Left lung (tissue), 10 donors: Measurements from ENCODE around the gene UPF3B. TPM values are rescaled to one million over a fixed set of nuclear protein-coding genes. Genes with fewer than 3 reads are reported as not detected.
"Not testable (repeated sequence)": the region's sequence is repeated elsewhere in the genome, so short reads cannot be mapped to it uniquely, and the experiment has no call there.

Source experiments
- ATAC-seq: fragments of 200-7000 bp; cut with Tn5 transposase; one replicate; pipeline ENCODE4 v1.9.1; 2020; ENCODE audit warnings: moderate library complexity
- DNase-seq, 4 donors: peaks; one replicate each; pipeline ENCODE4 v3.0.0-alpha.2; 2013 to 2020
- H3K27ac ChIP-seq, 2 donors: fragments of 200-600 bp; sonication (generic) in 1 of 2; one replicate each; pipeline versions ENCODE4 v1.5.0 to v1.8.0; 2020 to 2021
- H3K27me3 ChIP-seq, 2 donors: fragments of 200-600 bp; sonication (generic) in 1 of 2; one replicate each; pipeline versions ENCODE4 v1.5.0 to v1.8.0; 2020 to 2021
- H3K36me3 ChIP-seq, 2 donors: fragments of 200-600 bp; sonication (generic) in 1 of 2; one replicate each; pipeline versions ENCODE4 v1.5.0 to v1.8.0; 2020 to 2021
- H3K4me1 ChIP-seq, 2 donors: fragments of 200-600 bp; one replicate each; pipeline ENCODE4 v1.8.0; 2021
- H3K4me3 ChIP-seq, 2 donors: fragments of 200-600 bp; sonication (generic) in 1 of 2; one replicate each; pipeline versions ENCODE4 v1.5.0 to v1.8.0; 2020 to 2021; ENCODE audit warnings: mild to moderate bottlenecking in 1 of 2
- H3K9me3 ChIP-seq, 2 donors: fragments of 200-600 bp; sonication (generic) in 1 of 2; one replicate each; pipeline versions ENCODE4 v1.5.0 to v1.8.0; 2020 to 2021
- CTCF ChIP-seq, 2 donors: fragments of 200-600 bp; sonication (generic) in 1 of 2; IDR thresholded peaks; one replicate each; pipeline versions ENCODE4 v1.5.0 to v1.8.0; 2021; ENCODE audit warnings: antibody characterized with exemption in 2 of 2
- intact Hi-C, 2 donors: fragments of 100-400 bp; cut with DNase I; formaldehyde crosslinking; loops; one replicate each; pipeline versions ENCODE4 v1.11.2 to v1.14.2; 2022
- polyA plus RNA-seq, 6 donors: library from polyadenylated mRNA; unstranded; fragments of 120-200 nt; gene quantifications; one replicate each; pipeline ENCODE4 v1.2.1, GENCODE V29; 2013; ENCODE audit not compliant: insufficient read length in 6 of 6
- total RNA-seq, 2 donors: library from RNA; stranded (reverse); fragmentation: NEBNext Ultra II Directional; extraction: Animal tissue kit (Norgen Biotek cat#: 25700); gene quantifications; one replicate each; pipeline ENCODE4 v1.2.1, GENCODE V29; 2021
- donor health status: DM: no; HTN: yes; CAD: no.
- donor health status: DM: no; HTN: no; CAD: no.

The UPF3B gene
- total and polyA plus RNA-seq, 8 donors = 4.5 to 33.8 (median 26.7) TPM

GRCh38 chrX:119833905-119834304, 18.9 kb downstream of the UPF3B start:
- ATAC-seq (no peak), DNase-seq (no peak)
- Histone ChIP-seq H3K36me3 (peaks cover 0 to 82% of the 10 kb centered on the region in 2 donors), H3K9me3 (no peaks in the 10 kb centered on the region), H3K27me3 (no peaks in the 10 kb centered on the region), H3K4me1 (no peaks in the 10 kb centered on the region), H3K27ac (no peak overlapping the region), H3K4me3 (no peak overlapping the region)
- no peak for TF ChIP-seq CTCF (IDR thresholded peaks at IDR 0.05)
- intact Hi-C loops = no loop called here

- DNase-seq (no peak), ATAC-seq (no peak)
- Histone ChIP-seq H3K4me1 (no peaks in the 10 kb centered on the region), H3K9me3 (no peaks in the 10 kb centered on the region), H3K36me3 (peaks cover 0 to 32% of the 10 kb centered on the region in 2 donors), H3K4me3 (no peak overlapping the region), H3K27me3 (no peaks in the 10 kb centered on the region), H3K27ac (no peak overlapping the region)
- TF ChIP-seq CTCF (IDR thresholded peaks at IDR 0.05) = no peak
- intact Hi-C loops = no loop called here
Measured at GRCh38 chrX:119828446-119828845, 24.3 kb downstream of the UPF3B start.

GRCh38 chrX:119826399-119826959, 26.3 kb downstream of the UPF3B start:
- H3K27me3 ChIP-seq = no peaks in the 10 kb centered on the region
- peak in 2 of 4 donors; percentile 21 to 25 for DNase-seq
- no peak overlapping the region for H3K4me3 ChIP-seq
- H3K36me3 ChIP-seq = peaks cover 0 to 14% of the 10 kb centered on the region in 2 donors
- no peak for TF ChIP-seq CTCF (IDR thresholded peaks at IDR 0.05)
- ATAC-seq = peak; percentile 21
- intact Hi-C loops = no loop called here
- no peaks in the 10 kb centered on the region for H3K4me1 ChIP-seq
- no peaks in the 10 kb centered on the region for H3K9me3 ChIP-seq
- H3K27ac ChIP-seq = no peak overlapping the region

GRCh38 chrX:119824221-119824620, 28.5 kb downstream of the UPF3B start:
- H3K27me3 ChIP-seq, H3K27ac ChIP-seq, H3K4me1 ChIP-seq, H3K36me3 ChIP-seq, DNase-seq, intact Hi-C loops, ATAC-seq, H3K4me3 ChIP-seq, H3K9me3 ChIP-seq: not testable (repeated sequence)

- H3K9me3 ChIP-seq, intact Hi-C loops, DNase-seq, H3K36me3 ChIP-seq, H3K27me3 ChIP-seq, H3K4me1 ChIP-seq, H3K4me3 ChIP-seq: not testable (repeated sequence)
- ATAC-seq = peak; percentile 79
- H3K27ac ChIP-seq = peak overlapping the region; percentile 33 to 54
Measured at GRCh38 chrX:119821703-119822102, 31.1 kb downstream of the UPF3B start.

GRCh38 chrX:119817130-119817690, 35.6 kb downstream of the UPF3B start:
- Histone ChIP-seq H3K4me3 (no peak overlapping the region), H3K27ac (peak overlapping the region in 1 of 2 donors; percentile 4), H3K27me3 (no peaks in the 10 kb centered on the region), H3K36me3 (no peaks in the 10 kb centered on the region), H3K9me3 (no peaks in the 10 kb centered on the region), H3K4me1 (no peaks in the 10 kb centered on the region)
- TF ChIP-seq CTCF (IDR thresholded peaks at IDR 0.05) = no peak
- ATAC-seq = no peak
- no peak for DNase-seq
- intact Hi-C loops = no loop called here
